MCF 10A (cell line): ENCODE results near the gene KRT15. TPM values are rescaled to one million over a fixed set of nuclear protein-coding genes. Genes with fewer than 3 reads are reported as not detected.

ENCODE experiments used
- BruUV-seq: library from RNA; stranded (reverse); fragments of 400-500 nt; replicated peaks from 2 replicates; lab custom pipeline; 2021; lab: Mats Ljungman, UMichigan
- CTCF ChIA-PET: fragments of 300-600 bp; sonication (Branson Sonifier 250); formaldehyde crosslinking; extraction: SDS; loops from one replicate; lab custom pipeline; 2021; ENCODE audit warnings: antibody characterized with exemption, inconsistent platforms; lab: Yijun Ruan, JAX
- POLR2A ChIA-PET: fragments of 300-600, 350-650 bp; sonication (Branson Sonifier 250); formaldehyde crosslinking; extraction: SDS; loops from one replicate; lab custom pipeline; 2020; ENCODE audit warnings: antibody characterized with exemption, inconsistent platforms; lab: Yijun Ruan, JAX
- DNase-seq: peaks from one replicate; pipeline ENCODE4 v3.0.0-alpha.2; 2018; ENCODE audit not compliant: unreplicated experiment
- H3K27ac Mint-ChIP-seq: one replicate; pipeline ENCODE4 v1.8.0; 2022; ENCODE audit warnings: mild to moderate bottlenecking, low read depth, mixed read lengths; ENCODE audit not compliant: unreplicated experiment
- H3K27me3 Mint-ChIP-seq: one replicate; pipeline ENCODE4 v1.8.0; 2022; ENCODE audit warnings: mixed read lengths; ENCODE audit not compliant: insufficient read depth, unreplicated experiment
- H3K36me3 Mint-ChIP-seq: one replicate; pipeline ENCODE4 v1.8.0; 2022; ENCODE audit warnings: mild to moderate bottlenecking, moderate library complexity, mixed read lengths; ENCODE audit not compliant: insufficient read depth, unreplicated experiment
- H3K4me1 Mint-ChIP-seq: one replicate; pipeline ENCODE4 v1.8.0; 2022; ENCODE audit warnings: mixed read lengths; ENCODE audit not compliant: insufficient read depth, unreplicated experiment
- H3K4me3 Mint-ChIP-seq: one replicate; pipeline ENCODE4 v1.8.0; 2022; ENCODE audit warnings: mild to moderate bottlenecking, moderate library complexity, mixed read lengths; ENCODE audit not compliant: unreplicated experiment
- H3K9me3 Mint-ChIP-seq: one replicate; pipeline ENCODE4 v1.8.0; 2022; ENCODE audit warnings: mixed read lengths; ENCODE audit not compliant: unreplicated experiment
- intact Hi-C: fragments of 100-400 bp; cut with micrococcal nuclease; formaldehyde crosslinking; loops from 2 replicates; pipeline ENCODE4 v1.14.1; 2022
- total RNA-seq: library from RNA; stranded (reverse); gene quantifications from 2 replicates; pipeline ENCODE4 v1.2.3, GENCODE V29; 2022
- TF ChIP-seq, protein P1 (sequence below): fragments of 200-600 bp; IDR thresholded peaks from one replicate; pipeline ENCODE4 v1.8.0; 2022; ENCODE audit warnings: antibody characterized with exemption, mild to moderate bottlenecking; ENCODE audit not compliant: unreplicated experiment

Gene KRT15
- total RNA-seq, 1 experiment from 2014 or later: 83.4 TPM

GRCh38 chr17:41496803-41497484 is 21.7 kb downstream of the KRT15 start:
- intact Hi-C loops: loop anchor here (1.0 to 5.0 kb wide), 5 partner anchors 51 to 694 kb away; no protein-coding TSS in a partner anchor
- TF ChIP-seq, protein P1, sequence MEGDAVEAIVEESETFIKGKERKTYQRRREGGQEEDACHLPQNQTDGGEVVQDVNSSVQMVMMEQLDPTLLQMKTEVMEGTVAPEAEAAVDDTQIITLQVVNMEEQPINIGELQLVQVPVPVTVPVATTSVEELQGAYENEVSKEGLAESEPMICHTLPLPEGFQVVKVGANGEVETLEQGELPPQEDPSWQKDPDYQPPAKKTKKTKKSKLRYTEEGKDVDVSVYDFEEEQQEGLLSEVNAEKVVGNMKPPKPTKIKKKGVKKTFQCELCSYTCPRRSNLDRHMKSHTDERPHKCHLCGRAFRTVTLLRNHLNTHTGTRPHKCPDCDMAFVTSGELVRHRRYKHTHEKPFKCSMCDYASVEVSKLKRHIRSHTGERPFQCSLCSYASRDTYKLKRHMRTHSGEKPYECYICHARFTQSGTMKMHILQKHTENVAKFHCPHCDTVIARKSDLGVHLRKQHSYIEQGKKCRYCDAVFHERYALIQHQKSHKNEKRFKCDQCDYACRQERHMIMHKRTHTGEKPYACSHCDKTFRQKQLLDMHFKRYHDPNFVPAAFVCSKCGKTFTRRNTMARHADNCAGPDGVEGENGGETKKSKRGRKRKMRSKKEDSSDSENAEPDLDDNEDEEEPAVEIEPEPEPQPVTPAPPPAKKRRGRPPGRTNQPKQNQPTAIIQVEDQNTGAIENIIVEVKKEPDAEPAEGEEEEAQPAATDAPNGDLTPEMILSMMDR: peak; percentile 88
- H3K27ac Mint-ChIP-seq: peak overlapping the region; percentile 68
- no TSS peak for BruUV-seq
- no peaks in the 10 kb centered on the region for H3K27me3 Mint-ChIP-seq
- no peak overlapping the region for H3K4me3 Mint-ChIP-seq
- no peaks in the 10 kb centered on the region for H3K36me3 Mint-ChIP-seq
- no peaks in the 10 kb centered on the region for H3K9me3 Mint-ChIP-seq
- POLR2A ChIA-PET: interaction anchor here (0.6 to 1.4 kb wide), 2 partner anchors 10 to 45 kb away, joined by 3 to 4 read pairs; no protein-coding TSS in a partner anchor
- H3K4me1 Mint-ChIP-seq: peaks cover 25% of the 10 kb centered on the region
- peak; percentile 94 for DNase-seq
- CTCF ChIA-PET: interaction anchor here (0.7 to 2.6 kb wide), 9 partner anchors 18 to 593 kb away, joined by 3 to 13 read pairs (median 4); no protein-coding TSS in a partner anchor

- no peaks in the 10 kb centered on the region for H3K9me3 Mint-ChIP-seq
- ChIA-PET POLR2A (no interaction called here), CTCF (interaction anchor here (0.6 to 2.0 kb wide), 6 partner anchors 29 to 617 kb away, joined by 3 to 12 read pairs (median 3); no protein-coding TSS in a partner anchor)
- H3K27ac Mint-ChIP-seq: no peak overlapping the region
- DNase-seq: no peak
- no peak overlapping the region for H3K4me3 Mint-ChIP-seq
- no peaks in the 10 kb centered on the region for H3K36me3 Mint-ChIP-seq
- BruUV-seq: no TSS peak
- intact Hi-C loops: no loop called here
- no peaks in the 10 kb centered on the region for H3K27me3 Mint-ChIP-seq
- TF ChIP-seq, protein P1: no peak
- H3K4me1 Mint-ChIP-seq: peaks cover 11% of the 10 kb centered on the region
Measured at GRCh38 chr17:41494524-41494923, 24.2 kb downstream of the KRT15 start.

- ChIA-PET POLR2A (interaction anchor here (0.9 kb wide), 1 partner anchor 89 kb away, joined by 4 read pairs; no protein-coding TSS in a partner anchor), CTCF (interaction anchor here (0.6 kb wide), 2 partner anchors 129 to 1312 kb away, joined by 4 to 5 read pairs; no protein-coding TSS in a partner anchor)
- DNase-seq: peak; percentile 49
- no peaks in the 10 kb centered on the region for H3K36me3 Mint-ChIP-seq
- H3K4me1 Mint-ChIP-seq: peaks cover 6% of the 10 kb centered on the region
- intact Hi-C loops: no loop called here
- no peaks in the 10 kb centered on the region for H3K9me3 Mint-ChIP-seq
- TF ChIP-seq, protein P1: no peak
- H3K27me3 Mint-ChIP-seq: no peaks in the 10 kb centered on the region
- H3K27ac Mint-ChIP-seq: no peak overlapping the region
- BruUV-seq: no TSS peak
- no peak overlapping the region for H3K4me3 Mint-ChIP-seq
Measured at GRCh38 chr17:41492771-41493170, 25.9 kb downstream of the KRT15 start.

- Mint-ChIP-seq H3K27me3 (no peaks in the 10 kb centered on the region), H3K9me3 (no peaks in the 10 kb centered on the region), H3K4me1 (peaks cover 6% of the 10 kb centered on the region), H3K27ac (no peak overlapping the region), H3K36me3 (no peaks in the 10 kb centered on the region), H3K4me3 (no peak overlapping the region)
- CTCF ChIA-PET: no interaction called here
- intact Hi-C loops: no loop called here
- no peak for DNase-seq
- no TSS peak for BruUV-seq
- TF ChIP-seq, protein P1: no peak
- POLR2A ChIA-PET: no interaction called here
Measured at GRCh38 chr17:41492351-41492750, 26.3 kb downstream of the KRT15 start.
